GM12891 (cell line): Measurements from ENCODE around the gene PKD2L2.

Experiments used
- PAX5 ChIP-seq: IDR thresholded peaks from 2 replicates; pipeline ENCODE4 v1.6.1; 2011; ENCODE audit warnings: low read length, moderate library complexity, mild to moderate bottlenecking; ENCODE audit not compliant: insufficient read depth, severe bottlenecking
- POLR2A ChIP-seq: IDR thresholded peaks from 2 replicates; pipeline ENCODE4 v1.6.1; 2011; ENCODE audit warnings: low read depth, low read length, control low read depth
- POLR2AphosphoS5 ChIP-seq: IDR thresholded peaks from 2 replicates; pipeline ENCODE4 v1.6.1; 2011; ENCODE audit warnings: low read depth, low read length, control low read depth
- POU2F2 ChIP-seq: IDR thresholded peaks from 2 replicates; pipeline ENCODE4 v1.6.1; 2011; ENCODE audit warnings: low read depth, mild to moderate bottlenecking, control low read depth, low read length, moderate library complexity
- SPI1 ChIP-seq: IDR thresholded peaks from 2 replicates; pipeline ENCODE4 v1.6.1; 2011; ENCODE audit warnings: low read depth, low read length, control low read depth
- TAF1 ChIP-seq: IDR thresholded peaks from 2 replicates; pipeline ENCODE4 v1.6.1; 2011; ENCODE audit warnings: low read depth, low read length, control low read depth

DNA sequence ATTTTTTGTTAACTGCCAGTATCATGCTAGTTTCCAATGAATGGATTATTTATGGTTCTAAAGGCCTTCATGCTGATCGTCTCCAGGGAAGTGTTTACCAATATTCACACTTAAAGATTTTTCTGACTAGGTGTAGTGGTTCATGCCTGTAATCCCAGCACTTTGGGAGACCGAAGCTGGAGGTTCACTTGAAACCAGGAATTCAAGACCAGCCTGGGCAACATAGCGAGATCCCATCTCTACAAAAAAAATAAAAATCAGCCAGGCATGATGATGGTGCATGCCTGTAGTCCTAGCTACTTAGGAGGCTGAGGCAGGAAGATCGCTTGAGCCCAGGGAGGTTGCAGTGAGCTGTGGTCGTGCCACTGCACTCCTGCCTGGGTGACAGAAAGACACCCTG, 100.2 kb downstream of the PKD2L2 start:
- TF ChIP-seq POLR2A (no peak), SPI1 (no peak), POLR2AphosphoS5 (no peak), TAF1 (no peak), POU2F2 (no peak), PAX5 (no peak)
